ENCODE data around the gene TGFB3. TPM values are rescaled to one million over a fixed set of nuclear protein-coding genes. Genes with fewer than 3 reads are reported as not detected.

TGFB3 gene
- total and polyA plus RNA-seq, 2 donors (not counting 3 experiments of a cell fraction or from before 2014, with no cell fraction given): 5.3 to 5.4 TPM

GRCh38 chr14:75944607-75945241 is 37.1 kb downstream of the TGFB3 start:
- H3K4me3 ChIP-seq (replicated peaks in 1 of 3; ENCODE audit: insufficient read depth in 1 of 3, low read depth in 1 of 3, low read length in 3 of 3): no peak overlapping the region
- no peaks in the 10 kb centered on the region for H4K20me1 ChIP-seq (replicated peaks; ENCODE audit: control insufficient read depth, extremely low read depth, insufficient read depth, low read length)
- no peaks in the 10 kb centered on the region for H3K27me3 ChIP-seq (ENCODE audit: control insufficient read depth in 2 of 2, insufficient read depth in 2 of 2, low read length in 2 of 2)
- H3K79me2 ChIP-seq (ENCODE audit: control insufficient read depth, insufficient read depth, low read length): no peaks in the 10 kb centered on the region
- POLR2A ChIA-PET: no interaction called here
- H3K4me1 ChIP-seq (ENCODE audit: control insufficient read depth, extremely low read depth, insufficient read depth, low read length): no peaks in the 10 kb centered on the region
- intact Hi-C loops (cut with micrococcal nuclease) (no loop called here), dilution Hi-C loops (cut with MboI; ENCODE audit: extremely low pct_ligation_motif_present, low sequenced_read_pairs) (no loop called here)
- no peaks in the 10 kb centered on the region for H3K9me3 ChIP-seq (replicated peaks; ENCODE audit: control insufficient read depth, insufficient read depth, low read length)
- BruUV-seq (replicated peaks): no TSS peak
- FAIRE-seq: no peak
- H2AFZ ChIP-seq (ENCODE audit: low read depth, low read length): no peak overlapping the region
- no peak for DNase-seq (ENCODE audit: low read depth, low spot score)
- H3K36me3 ChIP-seq (ENCODE audit: control insufficient read depth in 2 of 2, extremely low read depth in 1 of 2, insufficient read depth in 2 of 2, low read length in 2 of 2): peaks cover 0 to 3% of the 10 kb centered on the region in 2 experiments
- no peak overlapping the region for H3K4me2 ChIP-seq (ENCODE audit: insufficient read depth, low read length)
- no peak overlapping the region for H3K27ac ChIP-seq (ENCODE audit: insufficient read depth, low read depth, low read length)
- H3K9me1 ChIP-seq (replicated peaks; ENCODE audit: control insufficient read depth, extremely low read depth, insufficient read depth, low read length): no peaks in the 10 kb centered on the region
- CTCF ChIA-PET: no interaction called here
- TF ChIP-seq JUN (IDR thresholded peaks at IDR 0.05; ENCODE audit: borderline replicate concordance, insufficient read depth, insufficient read length, low read depth): no peak
- TF ChIP-seq EZH2 (IDR thresholded peaks at IDR 0.05; ENCODE audit: borderline replicate concordance, low read depth, low read length, severe bottlenecking): no peak
- TF ChIP-seq MYC (IDR thresholded peaks at IDR 0.05; ENCODE audit: low read depth, low read length): no peak
- no peak for TF ChIP-seq MAX (IDR thresholded peaks at IDR 0.05; ENCODE audit: insufficient read depth, insufficient read length)
- no peak for TF ChIP-seq CTCF (IDR thresholded peaks at IDR 0.05; ENCODE audit: extremely low read depth in 1 of 2, insufficient read depth in 1 of 2, low read depth in 1 of 2, low read length in 2 of 2)
- no peak for TF ChIP-seq POLR2AphosphoS5 (IDR thresholded peaks at IDR 0.05; ENCODE audit: insufficient read depth, low read depth, low read length)
- TF ChIP-seq POLR2A (IDR thresholded peaks at IDR 0.05; ENCODE audit: low read depth, low read length): no peak
- no peak for TF ChIP-seq GATA2 (IDR thresholded peaks at IDR 0.05; ENCODE audit: insufficient read depth, insufficient read length, low read depth, low read length)
- no peak for TF ChIP-seq FOS (IDR thresholded peaks at IDR 0.05; ENCODE audit: borderline replicate concordance, insufficient read depth, low read length)
- no peak overlapping the region for H3K9ac ChIP-seq (replicated peaks; ENCODE audit: extremely low read depth, insufficient read depth, low read length)
